ENCODE measurements around the gene GARIN3.

GRCh38 chr5:157165668-157166067, 396 bp downstream of the GARIN3 start:
- TF ChIP-seq CTCF (IDR thresholded peaks at IDR 0.05; ENCODE audit: borderline replicate concordance, extremely low read depth, low read length, poor library complexity, severe bottlenecking) (no peak), EZH2 (IDR thresholded peaks at IDR 0.05; ENCODE audit: borderline replicate concordance, low read depth, low read length, severe bottlenecking) (no peak)
